ENCODE measurements around the gene CYP3A7. TPM values are rescaled to one million over a fixed set of nuclear protein-coding genes. Genes with fewer than 3 reads are reported as not detected.
"Not testable (repeated sequence)": the region's sequence is repeated elsewhere in the genome, so short reads cannot be mapped to it uniquely, and the experiment has no call there.

Gene CYP3A7
- total RNA-seq, 2 donors from 2014 or later, result not detected

GRCh38 chr7:99778880-99779279 is 43.9 kb upstream of the CYP3A7 start:
- no peak for DNase-seq (ENCODE audit: low spot score)
- H3K27me3 ChIP-seq (replicated peaks; ENCODE audit: insufficient read depth), result no peaks in the 10 kb centered on the region
- H3K36me3 ChIP-seq, result no peaks in the 10 kb centered on the region
- TF ChIP-seq POLR2A (IDR thresholded peaks at IDR 0.05) (no peak), POLR2AphosphoS5 (IDR thresholded peaks at IDR 0.05) (no peak), CTCF (IDR thresholded peaks at IDR 0.05) (no peak)
- no peaks in the 10 kb centered on the region for H3K4me1 ChIP-seq (replicated peaks)
- no peak overlapping the region for H3K4me3 ChIP-seq
- H3K9me3 ChIP-seq, result no peaks in the 10 kb centered on the region
- intact Hi-C loops (cut with DNase I), result no loop called here
- H3K27ac ChIP-seq, result no peak overlapping the region
- WGBS, result 85% methylated on average over 5 of the region's 5 CpGs

- H3K27ac ChIP-seq; H3K27me3 ChIP-seq (replicated peaks; ENCODE audit: insufficient read depth); intact Hi-C loops (cut with DNase I); H3K9me3 ChIP-seq; DNase-seq (ENCODE audit: low spot score); H3K4me3 ChIP-seq; H3K36me3 ChIP-seq; H3K4me1 ChIP-seq (replicated peaks): not testable (repeated sequence)
- WGBS, result 89% methylated on average over 1 of the region's 1 CpG
Measured at GRCh38 chr7:99773395-99773794, 38.4 kb upstream of the CYP3A7 start.

- TF ChIP-seq POLR2A (IDR thresholded peaks at IDR 0.05) (no peak), POLR2AphosphoS5 (IDR thresholded peaks at IDR 0.05) (no peak), CTCF (IDR thresholded peaks at IDR 0.05) (no peak)
- Histone ChIP-seq H3K9me3 (no peaks in the 10 kb centered on the region), H3K4me1 (replicated peaks) (no peaks in the 10 kb centered on the region), H3K27ac (no peak overlapping the region), H3K4me3 (no peak overlapping the region), H3K36me3 (no peaks in the 10 kb centered on the region), H3K27me3 (replicated peaks; ENCODE audit: insufficient read depth) (no peaks in the 10 kb centered on the region)
- intact Hi-C loops (cut with DNase I), result no loop called here
- no peak for DNase-seq (ENCODE audit: low spot score)
- WGBS, result 86% methylated on average over 1 of the region's 1 CpG
Measured at GRCh38 chr7:99772565-99772964, 37.6 kb upstream of the CYP3A7 start.

GRCh38 chr7:99769494-99769893 is 34.5 kb upstream of the CYP3A7 start:
- not testable (repeated sequence) for H3K4me1 ChIP-seq (replicated peaks); DNase-seq (ENCODE audit: low spot score); H3K27me3 ChIP-seq (replicated peaks; ENCODE audit: insufficient read depth); H3K4me3 ChIP-seq; H3K27ac ChIP-seq; H3K9me3 ChIP-seq; H3K36me3 ChIP-seq
- intact Hi-C loops (cut with DNase I), result loop anchor here (10.0 kb wide), 2 partner anchors 55 to 95 kb away; partner anchors contain the start of gene CYP3A43
- WGBS, result 96% methylated on average over 3 of the region's 3 CpGs

GRCh38 chr7:99768471-99768870 is 33.5 kb upstream of the CYP3A7 start:
- no peaks in the 10 kb centered on the region for H3K36me3 ChIP-seq
- 84% methylated on average over 2 of the region's 2 CpGs for WGBS
- H3K4me3 ChIP-seq, result no peak overlapping the region
- no peak for DNase-seq (ENCODE audit: low spot score)
- H3K27ac ChIP-seq, result no peak overlapping the region
- TF ChIP-seq POLR2AphosphoS5 (IDR thresholded peaks at IDR 0.05) (no peak), POLR2A (IDR thresholded peaks at IDR 0.05) (no peak), CTCF (IDR thresholded peaks at IDR 0.05) (no peak)
- no peaks in the 10 kb centered on the region for H3K4me1 ChIP-seq (replicated peaks)
- intact Hi-C loops (cut with DNase I), result loop anchor here (10.0 kb wide), 2 partner anchors 56 to 96 kb away; partner anchors contain the start of gene CYP3A43
- H3K27me3 ChIP-seq (replicated peaks; ENCODE audit: insufficient read depth), result no peaks in the 10 kb centered on the region
- H3K9me3 ChIP-seq, result no peaks in the 10 kb centered on the region

GRCh38 chr7:99767662-99768061 is 32.7 kb upstream of the CYP3A7 start:
- TF ChIP-seq POLR2A (IDR thresholded peaks at IDR 0.05) (no peak), POLR2AphosphoS5 (IDR thresholded peaks at IDR 0.05) (no peak), CTCF (IDR thresholded peaks at IDR 0.05) (no peak)
- no peak for DNase-seq (ENCODE audit: low spot score)
- H3K4me1 ChIP-seq (replicated peaks), result no peaks in the 10 kb centered on the region
- WGBS, result 77% methylated on average over 1 of the region's 1 CpG
- H3K9me3 ChIP-seq, result no peaks in the 10 kb centered on the region
- no peaks in the 10 kb centered on the region for H3K36me3 ChIP-seq
- no peak overlapping the region for H3K27ac ChIP-seq
- H3K4me3 ChIP-seq, result no peak overlapping the region
- no peaks in the 10 kb centered on the region for H3K27me3 ChIP-seq (replicated peaks; ENCODE audit: insufficient read depth)
- intact Hi-C loops (cut with DNase I), result loop anchor here (10.0 kb wide), 2 partner anchors 57 to 97 kb away; partner anchors contain the start of gene CYP3A43

Measured in prostate gland (tissue), 2 donors.